HG02981 (cell line): ENCODE measurements around the gene SDHAF2.
"Not testable (repeated sequence)": the region's sequence is repeated elsewhere in the genome, so short reads cannot be mapped to it uniquely, and the experiment has no call there.

Experiments
- ATAC-seq: cut with Tn5 transposase; IDR thresholded peaks from one replicate; pipeline ENCODE4 v1.9.1; 2021; ENCODE audit warnings: mild to moderate bottlenecking, moderate library complexity; ENCODE audit not compliant: unreplicated experiment

SDHAF2 gene

DNA sequence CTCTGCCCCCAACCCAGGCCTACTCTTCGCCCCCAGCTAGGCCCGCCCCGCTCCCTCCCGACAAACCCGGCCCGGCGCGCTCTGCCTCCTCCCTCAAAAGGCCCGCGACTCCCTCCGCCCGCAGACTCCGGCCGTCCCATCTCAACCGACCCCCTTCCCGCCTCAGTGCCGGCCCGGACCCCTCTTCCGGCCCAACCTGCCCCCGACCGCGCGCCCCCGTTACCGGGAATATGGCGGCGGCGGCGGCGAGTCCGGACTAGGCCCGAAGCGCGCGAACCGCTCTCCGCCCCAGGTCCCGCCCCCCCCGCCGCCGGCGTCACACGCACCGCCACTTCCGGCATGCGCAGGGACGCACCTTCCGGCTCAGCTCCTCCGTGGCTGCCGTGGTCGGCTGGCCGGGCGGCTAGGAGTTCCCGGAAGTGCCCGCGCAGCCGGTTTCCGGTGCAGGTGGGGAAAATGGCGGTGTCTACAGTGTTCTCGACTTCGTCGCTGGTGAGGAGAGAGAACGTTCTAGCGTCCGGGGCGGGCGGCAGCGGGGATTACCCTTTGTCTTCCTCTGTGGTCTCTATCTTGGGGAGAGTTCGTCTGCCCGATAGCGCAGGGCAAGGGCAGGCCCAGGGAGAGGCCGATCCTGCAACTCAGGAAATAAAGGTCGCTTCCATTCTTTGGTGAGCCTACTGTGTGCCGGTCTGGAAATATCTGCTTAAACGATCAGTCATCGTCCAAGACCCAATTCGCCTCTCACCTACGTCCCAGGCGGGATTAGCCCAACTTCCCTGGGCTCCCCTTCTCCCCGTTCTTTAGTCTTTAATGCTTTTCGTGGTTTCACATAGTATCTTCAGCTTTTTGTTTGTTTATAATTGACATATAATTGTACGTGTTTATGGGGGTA lies at the start of gene SDHAF2, which contains the start of gene CPSF7:
Gene SDHAF2, plus strand, starts transcription at position 434 of the 892 bp plus-strand sequence. Its CDS starts 23 bp downstream, at position 457.
Gene CPSF7, minus strand, starts transcription at position 285 of the 892 bp plus-strand sequence. CDS start 740 bp downstream, outside the sequence.
- peak; percentile 85 for ATAC-seq

DNA sequence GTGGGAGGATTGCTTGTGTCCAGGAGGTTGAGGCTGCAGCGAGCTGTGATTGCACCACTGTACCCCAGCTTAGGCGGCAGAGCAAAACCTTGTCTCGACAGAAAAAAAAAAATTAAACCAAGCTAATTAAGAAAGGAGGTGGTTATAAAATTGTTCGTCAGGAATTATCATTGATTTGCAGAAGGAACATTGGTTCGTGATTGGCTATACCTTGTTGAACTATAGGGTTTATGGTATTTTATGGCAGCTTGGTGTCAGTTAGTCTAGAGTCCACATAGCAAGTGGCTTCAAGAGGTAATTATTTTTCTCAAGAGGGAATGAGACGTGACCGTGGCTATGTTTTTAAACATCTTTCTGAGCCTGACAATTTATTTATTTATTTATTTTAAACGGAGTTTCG lies 49.0 kb upstream of the SDHAF2 start:
- no peak for ATAC-seq

DNA sequence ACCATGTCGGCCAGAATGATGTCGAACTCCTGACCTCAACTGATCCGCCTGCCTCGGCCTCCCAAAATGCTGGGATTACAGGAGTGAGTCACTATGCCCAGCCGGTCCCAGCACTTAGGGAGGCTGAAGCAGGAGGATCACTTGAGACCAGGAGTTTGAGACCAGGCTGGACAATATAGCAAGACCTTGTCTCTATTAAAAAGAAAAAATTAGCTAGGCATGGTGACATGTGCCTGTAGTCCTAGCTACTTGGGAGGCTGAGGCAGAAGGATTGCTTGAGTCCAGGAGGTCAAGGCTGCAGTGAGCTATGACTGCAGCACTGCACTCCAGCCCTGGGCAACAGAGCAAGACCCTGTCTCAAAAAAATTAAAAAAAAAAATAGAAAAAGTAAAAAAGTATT lies 46.1 kb upstream of the SDHAF2 start:
- not testable (repeated sequence) for ATAC-seq

DNA sequence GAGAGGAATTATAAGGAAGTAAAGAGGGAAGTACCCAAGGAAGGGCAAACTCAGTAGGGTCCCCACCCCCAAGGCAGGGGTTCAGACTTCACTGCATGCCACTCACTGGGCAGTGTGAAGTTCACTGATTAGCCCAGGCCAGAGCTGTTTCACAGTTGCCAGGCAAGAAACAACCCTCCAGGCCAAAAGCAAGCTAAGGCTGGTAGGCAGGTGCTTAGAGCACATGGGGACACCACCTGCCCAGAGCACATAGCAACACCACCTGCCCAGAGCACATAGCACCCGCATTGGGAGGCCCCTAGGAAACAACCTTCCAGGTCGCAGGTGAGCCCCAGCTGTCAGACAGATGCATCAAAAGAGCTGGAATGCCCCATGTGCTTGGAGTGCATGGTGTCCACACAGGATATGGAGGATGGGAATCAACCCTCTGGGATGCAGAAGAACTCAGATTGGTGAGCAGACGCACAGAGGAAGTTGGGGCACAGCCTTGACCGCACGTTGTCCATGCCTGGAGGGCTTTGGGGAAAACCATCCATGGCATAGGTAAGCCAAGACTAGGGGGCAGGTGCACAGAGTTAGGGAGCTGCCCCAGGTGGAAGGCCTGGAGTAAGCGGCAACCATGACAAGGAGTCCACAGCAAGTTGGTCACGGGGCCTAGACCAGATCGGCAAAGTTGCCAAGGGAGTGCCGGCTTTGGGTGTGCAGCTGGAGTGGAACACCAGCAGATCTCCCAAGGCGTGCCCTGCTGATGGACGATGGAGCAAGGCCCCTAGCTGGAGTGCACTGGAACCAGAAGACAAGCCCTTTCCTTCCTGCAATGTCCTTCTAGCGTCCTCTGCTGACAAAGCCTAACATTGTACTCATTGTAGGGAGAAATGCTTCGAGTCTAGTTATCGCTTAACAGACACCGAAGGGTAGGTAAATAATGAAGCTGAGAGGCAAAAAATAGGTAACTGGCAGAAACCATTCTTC lies 45.4 kb upstream of the SDHAF2 start:
- no peak for ATAC-seq

DNA sequence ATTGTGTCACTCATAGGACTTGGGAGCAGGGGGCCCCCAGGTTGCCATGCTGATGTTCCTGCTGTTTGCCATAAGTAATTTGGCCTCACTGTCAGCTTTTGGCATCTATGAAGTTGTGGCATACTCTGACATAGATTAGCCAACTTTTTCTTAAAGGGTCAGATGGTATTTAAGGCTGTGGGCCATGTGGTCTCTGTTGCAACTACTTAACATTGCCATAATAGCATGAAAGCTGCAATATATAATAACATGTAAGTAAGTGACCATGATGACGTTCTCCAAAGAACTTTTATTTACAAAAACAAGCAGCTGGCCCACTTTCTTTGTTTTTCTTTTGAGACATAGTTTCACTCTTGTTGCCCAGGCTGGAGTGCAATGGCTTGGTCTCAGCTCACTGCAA lies 39.8 kb upstream of the SDHAF2 start:
- no peak for ATAC-seq

DNA sequence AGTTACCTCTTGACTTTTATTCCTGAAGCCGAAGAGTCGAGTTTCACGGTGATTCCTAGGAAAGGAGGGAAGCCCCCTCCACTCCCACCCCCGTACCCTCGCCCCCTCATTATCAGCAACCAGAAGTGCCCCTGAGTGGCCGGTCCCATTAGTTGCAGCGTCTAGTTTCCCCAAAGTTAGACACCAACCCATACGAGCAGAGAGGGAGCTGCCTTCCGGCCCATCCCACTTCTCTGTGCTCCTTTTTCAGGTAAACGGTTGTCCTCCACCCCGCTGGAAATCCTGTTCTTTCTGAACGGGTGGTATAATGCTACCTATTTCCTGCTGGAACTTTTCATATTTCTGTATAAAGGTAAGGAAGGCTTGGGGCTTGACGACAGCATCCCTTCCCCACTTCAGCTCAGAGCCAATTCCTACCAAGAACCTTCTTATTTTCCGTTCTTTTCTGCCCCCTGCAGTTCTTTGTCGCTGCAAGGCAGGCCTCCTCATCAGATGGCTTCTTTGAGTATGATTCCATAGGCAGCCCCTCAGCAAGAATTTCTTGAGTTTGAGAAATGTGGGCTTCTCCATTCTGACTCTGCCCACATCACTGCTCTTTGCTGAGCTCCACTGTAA lies 36.8 kb upstream of the SDHAF2 start:
- ATAC-seq = no peak

DNA sequence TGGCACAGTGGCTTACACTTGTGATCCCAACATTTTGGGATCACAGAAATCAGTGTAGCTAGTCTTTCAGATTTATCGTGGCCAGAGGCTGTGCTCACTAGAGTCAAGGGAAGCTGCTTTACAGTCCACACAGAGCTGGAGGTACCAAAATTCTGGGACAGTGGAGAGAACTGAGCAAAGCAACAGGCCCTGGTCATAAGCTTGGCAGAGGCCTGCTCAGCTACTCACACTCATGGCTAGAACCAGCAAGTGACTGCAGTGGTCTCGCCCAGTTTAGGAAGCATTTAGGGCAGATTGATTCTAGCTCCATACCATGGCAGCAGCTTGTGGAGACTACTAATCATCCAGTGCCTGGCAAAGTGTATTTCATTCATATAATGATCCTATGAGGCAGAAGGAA lies 28.8 kb upstream of the SDHAF2 start:
- no peak for ATAC-seq

DNA sequence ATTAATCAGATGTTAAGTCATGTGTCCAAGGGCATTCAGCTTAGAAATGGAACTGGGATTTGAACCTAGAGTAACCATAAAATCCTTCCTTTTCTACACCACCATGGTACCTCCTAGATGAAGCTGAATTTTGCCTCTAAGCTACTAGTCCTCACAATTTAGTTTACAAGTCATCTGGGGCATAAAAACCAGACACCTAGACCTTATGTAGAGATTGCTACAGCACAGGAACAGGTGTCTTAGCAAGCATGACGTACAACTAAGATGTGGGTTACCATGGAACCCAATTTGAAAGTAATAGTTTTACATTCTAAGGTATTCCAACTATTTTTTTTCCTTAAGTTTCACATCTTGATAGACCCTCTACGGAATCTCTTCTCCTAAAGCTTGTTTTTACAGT lies 28.4 kb upstream of the SDHAF2 start:
- no peak for ATAC-seq

DNA sequence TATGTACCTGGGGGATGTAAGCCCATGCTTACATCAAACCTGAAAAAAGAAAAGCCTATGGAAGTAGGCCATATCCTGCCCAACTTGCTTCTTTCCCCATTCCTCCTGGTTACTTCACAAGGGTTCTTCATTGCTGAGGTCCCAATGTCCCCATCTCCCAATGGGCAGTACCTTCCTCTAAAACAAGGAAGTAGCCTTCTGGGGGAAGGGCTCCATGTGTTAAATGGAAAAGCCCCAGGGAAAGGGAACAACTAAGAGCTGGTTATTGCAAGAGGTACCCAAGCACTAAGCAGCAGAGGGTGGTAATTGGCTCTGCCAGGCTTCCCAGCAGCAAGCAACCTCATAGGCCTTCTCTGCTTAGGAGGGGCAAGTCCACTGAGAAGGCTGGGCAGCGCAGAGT lies 26.3 kb upstream of the SDHAF2 start:
- no peak for ATAC-seq

DNA sequence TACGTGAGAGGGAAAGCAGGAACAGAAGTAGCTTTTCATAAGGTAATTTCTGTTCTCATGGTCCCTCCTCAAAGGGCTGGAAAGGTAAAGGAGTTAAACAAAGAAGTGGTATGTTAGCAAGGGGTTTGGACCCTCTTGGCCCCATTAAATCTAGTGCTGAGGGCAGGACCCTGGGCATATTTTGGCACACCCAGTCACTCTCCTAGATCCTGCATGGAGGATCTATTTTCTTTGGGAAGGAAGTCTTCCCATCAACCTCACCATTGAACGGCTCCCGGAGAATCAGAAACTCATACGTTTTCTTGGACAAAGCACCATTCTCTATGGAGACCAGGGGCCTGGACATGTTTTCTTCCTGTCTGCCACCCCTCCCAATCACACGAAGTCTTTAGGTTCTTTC lies 25.8 kb upstream of the SDHAF2 start:
- no peak for ATAC-seq

DNA sequence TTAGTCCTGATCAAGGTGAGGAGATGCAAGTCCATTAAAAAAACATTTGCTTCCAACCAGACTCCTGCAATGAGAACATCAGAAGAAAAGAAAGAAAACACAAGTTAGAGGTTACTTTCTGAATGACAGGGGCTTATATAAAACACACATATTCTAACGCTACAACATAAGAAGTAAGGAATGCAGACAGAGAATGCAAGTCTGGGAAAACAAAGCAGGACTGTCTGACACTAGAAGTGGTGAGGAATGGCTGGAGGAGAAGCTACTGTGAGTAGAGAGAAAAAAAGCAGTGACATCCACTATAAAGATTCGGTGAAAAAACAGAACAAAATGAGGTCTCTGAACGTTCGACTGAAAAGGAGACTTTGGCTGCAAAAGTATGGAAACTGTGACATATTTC lies 25.3 kb upstream of the SDHAF2 start:
- no peak for ATAC-seq

DNA sequence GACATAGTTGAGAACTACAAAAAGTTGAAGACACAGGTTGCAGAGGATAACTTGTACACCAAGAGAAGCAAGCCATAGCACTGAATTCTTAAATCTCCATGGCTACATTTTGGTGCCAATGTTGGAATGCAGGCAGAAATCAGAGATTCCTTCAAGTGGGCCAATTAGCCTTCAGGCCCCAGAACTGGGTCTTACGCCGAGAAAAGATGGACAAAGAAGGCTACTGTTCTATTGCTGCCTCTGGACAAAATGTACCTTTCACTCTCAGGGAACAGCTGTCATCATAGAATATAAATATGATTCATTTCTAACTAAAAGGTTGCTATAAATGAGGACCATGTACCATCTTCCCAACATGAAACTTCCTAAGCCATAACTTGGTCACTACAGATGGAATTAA lies 23.9 kb upstream of the SDHAF2 start:
- no peak for ATAC-seq

DNA sequence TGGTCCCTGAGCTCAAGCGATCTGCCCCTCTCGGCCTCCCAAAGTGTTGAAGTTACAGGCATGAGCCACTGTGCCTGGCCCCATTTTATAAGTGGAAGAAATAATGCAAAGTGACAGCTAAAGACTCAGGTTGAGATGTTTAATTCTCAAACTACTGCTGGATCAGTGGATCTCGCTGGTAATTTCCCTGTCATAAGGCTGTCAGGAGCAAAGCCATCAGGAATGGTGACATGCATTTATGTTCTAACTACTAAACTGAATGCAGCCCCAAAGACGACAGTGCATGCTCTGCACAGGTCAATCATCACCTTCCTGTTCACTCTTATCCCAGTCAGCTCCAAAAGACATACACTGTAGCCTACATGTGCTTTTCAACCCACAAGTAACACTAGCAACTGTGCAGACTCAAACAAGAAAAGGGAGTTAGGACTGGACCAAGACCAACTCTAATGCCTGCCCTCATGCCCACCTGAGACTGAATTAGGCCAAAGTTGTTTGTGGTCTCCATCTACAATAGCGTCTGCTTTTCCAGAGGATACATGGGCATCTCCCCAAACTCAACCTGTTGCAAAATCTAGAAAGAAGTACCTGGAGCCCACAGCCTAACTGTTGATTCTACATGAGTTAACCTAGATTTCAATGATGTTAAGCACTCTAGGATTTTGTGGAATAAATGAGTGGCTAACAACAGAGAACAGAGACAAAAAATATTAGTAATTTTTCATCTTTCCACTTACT lies 22.8 kb upstream of the SDHAF2 start:
- ATAC-seq = no peak

DNA sequence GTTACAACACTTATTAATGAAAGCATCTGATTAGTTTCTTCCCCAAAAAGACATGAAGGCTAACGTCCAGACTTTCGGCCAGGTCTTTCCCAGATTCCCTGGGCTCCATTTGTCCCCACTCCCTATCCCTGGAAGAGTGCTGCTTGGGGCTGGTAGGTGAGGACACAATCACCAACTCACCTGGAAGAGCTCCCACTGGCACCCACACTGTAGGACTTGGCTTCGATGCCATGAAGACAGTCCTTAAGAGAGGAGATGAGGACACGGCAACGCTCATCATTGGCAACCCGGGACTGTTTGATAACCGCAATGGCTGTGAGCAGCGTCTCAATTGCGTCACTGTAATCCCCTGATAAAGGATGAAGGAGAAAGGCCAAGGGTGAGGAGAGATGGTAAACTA lies 18.3 kb upstream of the SDHAF2 start:
- ATAC-seq = no peak

DNA sequence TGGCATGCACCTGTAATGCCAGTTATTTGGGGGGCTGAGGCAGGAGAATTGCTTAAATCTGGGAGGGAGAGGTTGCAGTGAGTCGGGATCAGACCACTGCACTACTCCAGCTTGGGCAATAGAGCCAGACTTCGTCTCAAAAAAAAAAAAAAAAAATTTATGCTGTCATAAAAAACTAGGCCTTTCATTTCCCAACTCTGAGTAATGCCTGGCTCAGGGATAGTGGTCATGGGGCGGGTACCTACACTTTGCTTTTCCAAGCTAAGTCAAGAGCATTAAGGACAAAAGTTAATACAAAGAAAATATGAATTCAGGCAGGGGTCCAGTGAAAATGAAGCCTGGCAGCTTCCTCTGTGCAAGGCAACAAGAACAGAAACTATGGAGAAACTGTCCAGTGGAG lies 16.4 kb upstream of the SDHAF2 start:
- no peak for ATAC-seq

DNA sequence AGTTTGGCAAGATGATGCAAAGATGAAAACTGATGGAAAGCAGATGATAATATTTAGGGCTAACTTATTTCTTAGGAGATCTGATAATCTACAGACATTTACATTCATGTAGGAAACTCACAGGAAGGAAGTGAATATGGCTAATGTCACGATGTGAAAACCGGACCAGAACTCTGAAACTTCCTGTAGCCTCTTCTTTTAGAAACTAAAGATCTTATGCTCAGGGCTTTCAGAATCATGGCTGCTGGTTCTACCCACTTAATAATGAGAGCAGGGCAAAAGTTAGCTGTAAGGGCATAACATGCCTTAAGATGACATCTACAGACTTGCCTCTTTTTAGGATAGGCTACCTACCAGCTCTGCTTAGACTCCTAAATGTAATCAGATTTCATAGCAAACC lies 15.4 kb upstream of the SDHAF2 start:
- no peak for ATAC-seq

DNA sequence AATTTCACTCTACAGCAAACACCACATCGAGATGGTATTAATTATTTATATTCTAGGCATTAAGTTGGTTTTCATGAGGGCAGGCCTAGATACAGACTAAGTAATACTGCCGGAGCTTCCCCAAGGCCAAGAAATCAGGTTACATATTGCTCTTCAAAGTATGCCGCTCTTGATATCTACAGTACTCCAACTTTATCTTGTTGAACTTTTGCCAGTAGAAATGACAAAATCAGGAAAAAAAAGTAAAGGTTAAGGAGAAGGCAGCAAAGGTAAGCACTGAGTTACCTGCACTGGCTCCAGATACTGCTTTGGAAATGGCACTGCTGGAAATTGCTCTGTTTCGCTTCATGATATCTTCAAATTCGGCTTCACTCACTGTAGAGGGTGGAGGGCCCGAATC lies 14.5 kb upstream of the SDHAF2 start:
- ATAC-seq = no peak

DNA sequence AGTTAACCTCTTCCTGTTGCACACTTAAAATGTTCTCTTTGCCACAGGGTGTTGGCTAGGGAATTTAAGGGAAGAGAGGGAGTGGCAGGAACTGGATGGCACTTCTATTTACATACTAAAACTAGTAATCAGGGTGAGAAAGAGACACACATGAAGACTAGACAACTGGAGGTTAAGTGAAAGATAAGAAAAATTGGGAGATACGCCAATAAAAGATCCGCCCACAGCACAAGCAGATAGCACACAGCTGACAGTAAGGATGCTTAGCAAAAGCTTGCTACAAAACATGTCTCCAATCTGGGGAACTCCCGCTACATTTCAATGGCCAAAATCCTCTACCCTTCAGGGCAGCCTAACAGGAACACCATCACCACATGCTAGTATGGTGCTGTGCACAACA lies 13.0 kb upstream of the SDHAF2 start:
- ATAC-seq = no peak

DNA sequence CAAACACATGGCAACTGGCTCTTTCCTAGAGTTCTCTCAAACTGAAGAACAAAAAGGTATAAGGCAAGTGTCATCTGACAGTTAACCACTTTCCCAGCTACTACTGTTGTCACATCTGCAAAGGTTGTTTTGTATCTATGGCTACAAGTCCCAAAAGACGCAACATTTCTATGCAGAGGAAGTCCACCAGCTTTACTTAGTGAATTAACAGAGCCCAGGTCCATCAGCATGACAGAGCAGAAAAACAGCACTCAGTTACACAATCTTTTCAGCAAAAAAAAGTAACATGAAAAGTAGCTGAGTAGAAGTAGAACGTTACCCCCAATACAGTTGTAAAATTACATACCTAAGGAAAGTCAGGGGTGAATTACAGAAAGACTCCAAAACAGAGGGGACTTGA lies 12.3 kb upstream of the SDHAF2 start:
- ATAC-seq = no peak

DNA sequence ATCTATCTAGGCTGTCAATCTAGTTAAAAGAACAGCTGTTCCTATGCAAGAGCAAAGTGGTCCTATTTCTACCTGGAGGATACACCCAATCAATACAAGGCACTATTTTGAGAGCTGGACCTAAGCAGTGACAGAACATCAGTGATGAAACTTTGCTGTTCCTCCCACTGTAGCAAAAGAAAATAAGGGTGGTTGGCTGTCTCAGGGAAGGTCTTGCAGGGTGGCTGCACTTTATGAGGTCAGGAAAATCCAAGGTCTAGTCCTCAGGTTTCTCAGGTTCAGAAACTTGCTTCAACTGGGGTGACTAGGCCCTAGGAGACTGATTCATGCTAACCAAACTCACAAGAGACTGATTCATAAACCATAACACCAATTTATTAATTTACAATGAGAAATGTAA lies 11.8 kb upstream of the SDHAF2 start:
- no peak for ATAC-seq

DNA sequence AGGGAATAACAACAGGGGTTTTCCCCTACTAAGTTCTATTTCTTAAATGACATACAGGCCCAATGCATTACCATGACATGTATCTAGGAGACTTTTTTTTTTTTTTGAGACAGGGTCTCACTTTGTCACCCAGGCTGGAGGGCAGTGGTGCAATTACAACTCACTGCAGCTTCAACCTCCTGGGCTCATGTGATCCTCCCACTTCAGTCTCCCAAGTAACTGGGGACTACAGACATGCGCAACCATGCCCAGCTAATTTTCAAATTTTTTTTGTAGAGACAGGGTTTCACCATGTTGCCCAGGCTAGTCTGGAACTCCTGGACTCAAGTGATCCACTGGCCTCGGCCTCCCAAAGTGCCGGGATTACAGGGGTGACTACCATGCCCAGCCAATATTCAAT lies 7.7 kb upstream of the SDHAF2 start:
- ATAC-seq = no peak
